Mesenteric fat pad (tissue), 1 donor: Measurements from ENCODE around the gene CPA2. TPM values are rescaled to one million over a fixed set of nuclear protein-coding genes. Genes with fewer than 3 reads are reported as not detected.

Source experiments
- DNase-seq: peaks from one replicate; pipeline ENCODE4 v3.0.0-alpha.2; 2020; ENCODE audit warnings: low spot score
- total RNA-seq: library from RNA; stranded (reverse); fragmentation: NEBNext Ultra II Directional; extraction: Animal tissue kit (Norgen Biotek cat#: 25700); gene quantifications from one replicate; pipeline ENCODE4 v1.2.1, GENCODE V29; 2021
- donor health status: DM: yes; HTN: yes; CAD: no.

Gene CPA2
- total RNA-seq, 1 donor from 2014 or later: 2.2 TPM

DNA sequence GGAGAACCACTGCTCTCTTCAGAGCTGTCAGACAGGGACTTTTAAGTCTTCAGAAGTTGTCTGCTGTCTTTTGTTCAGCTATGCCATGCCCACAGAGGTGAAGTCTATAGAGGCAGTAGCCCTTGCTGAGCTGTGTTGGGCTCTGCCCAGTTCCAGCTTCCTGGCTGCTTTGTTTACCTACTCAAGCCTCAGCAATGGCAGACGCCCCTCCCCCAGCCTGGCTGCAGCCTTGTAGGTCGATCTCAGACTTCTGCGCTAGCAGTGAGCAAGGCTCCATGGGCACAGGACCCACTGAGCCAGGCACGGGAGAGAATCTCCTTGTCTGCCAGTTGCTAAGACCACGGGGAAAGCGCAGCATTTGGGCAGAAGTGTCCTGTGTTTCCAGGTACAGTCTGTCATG is 12.1 kb upstream of the CPA2 start:
- DNase-seq: no peak

DNA sequence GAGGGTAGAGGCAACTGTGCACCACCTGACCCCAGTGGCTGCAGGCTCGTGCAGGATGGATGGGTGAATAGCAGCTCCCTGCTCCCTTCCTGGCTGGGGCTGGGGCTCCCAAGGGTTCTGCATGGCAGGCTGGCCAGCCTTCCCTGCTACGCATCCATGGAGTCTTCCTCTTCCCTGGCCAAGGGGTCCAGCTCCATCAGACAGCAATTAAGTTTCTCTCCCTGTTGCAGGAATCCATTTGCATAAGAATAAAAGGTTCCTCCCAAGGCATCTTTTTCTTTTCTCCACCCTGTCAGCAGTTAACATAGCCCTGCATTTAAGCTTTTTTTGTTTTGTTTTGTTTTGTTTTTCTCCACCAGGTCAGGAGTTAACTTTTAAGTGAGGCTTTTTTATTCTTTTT is 10.0 kb upstream of the CPA2 start:
- no peak for DNase-seq

DNA sequence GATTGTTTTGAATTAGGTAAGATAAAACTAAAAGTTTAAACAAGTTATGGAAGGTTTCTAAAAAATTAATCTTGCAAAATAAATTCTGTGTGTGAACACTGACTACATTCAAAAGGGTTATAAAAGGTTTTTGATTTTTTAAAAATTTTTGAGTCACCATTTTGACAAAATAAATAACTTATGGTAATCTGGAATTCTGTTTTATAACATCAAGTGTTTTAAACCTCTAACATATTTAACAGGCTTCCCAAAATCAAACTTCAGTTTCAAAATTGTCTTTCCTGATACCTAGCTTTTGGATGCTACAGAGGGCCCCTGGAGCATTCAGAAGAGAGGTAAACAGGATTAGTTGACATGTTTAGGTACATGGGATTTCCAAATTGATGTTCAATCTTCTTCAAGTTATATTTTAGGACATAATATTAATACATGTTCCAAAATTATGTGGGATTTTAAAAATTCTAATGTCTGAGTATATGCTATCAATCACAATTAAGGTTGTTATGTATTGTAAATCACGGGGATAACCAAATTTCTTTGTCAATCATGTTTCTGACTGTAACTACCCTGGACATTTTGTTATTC is 8.1 kb upstream of the CPA2 start:
- DNase-seq: no peak

DNA sequence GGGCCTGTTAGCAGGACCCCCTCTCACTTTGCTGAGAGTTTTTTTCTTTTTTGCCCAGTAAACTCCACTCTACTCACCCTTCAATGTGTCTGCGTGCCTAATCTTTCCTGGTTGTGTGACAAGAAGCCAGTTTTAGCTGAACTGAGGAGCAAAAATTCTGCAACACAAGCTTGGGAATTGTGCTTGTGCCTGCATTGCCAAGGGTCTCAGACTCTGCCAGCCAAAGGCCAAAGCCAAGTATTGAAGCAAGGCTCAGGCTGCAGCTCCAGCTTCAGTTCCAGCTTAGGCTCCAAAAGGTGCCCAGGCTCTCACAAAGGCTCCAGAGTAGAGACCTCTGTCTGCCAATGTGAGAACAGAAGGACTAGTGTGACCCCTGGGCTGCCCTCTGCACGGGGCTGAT is 4.2 kb upstream of the CPA2 start:
- no peak for DNase-seq

DNA sequence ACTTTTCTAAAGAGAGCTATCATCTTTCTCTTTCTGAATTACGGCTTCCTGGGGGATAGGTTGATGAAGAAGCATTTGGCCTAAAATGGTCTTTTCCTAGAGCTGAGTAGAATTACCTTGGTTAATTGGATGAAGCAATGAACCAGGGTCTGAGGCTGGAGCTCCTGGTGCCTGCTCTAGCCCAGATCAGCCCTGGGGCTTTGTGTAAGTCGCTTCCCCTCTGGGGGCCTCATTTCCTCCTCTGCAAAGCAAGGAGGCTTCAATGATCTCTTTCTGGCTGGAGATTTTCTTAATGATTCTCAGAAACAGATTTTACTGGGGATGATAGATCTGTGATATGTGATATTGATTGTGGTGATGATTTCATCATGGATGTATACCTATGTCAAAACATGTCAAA is 3.5 kb upstream of the CPA2 start:
- DNase-seq: no peak

DNA sequence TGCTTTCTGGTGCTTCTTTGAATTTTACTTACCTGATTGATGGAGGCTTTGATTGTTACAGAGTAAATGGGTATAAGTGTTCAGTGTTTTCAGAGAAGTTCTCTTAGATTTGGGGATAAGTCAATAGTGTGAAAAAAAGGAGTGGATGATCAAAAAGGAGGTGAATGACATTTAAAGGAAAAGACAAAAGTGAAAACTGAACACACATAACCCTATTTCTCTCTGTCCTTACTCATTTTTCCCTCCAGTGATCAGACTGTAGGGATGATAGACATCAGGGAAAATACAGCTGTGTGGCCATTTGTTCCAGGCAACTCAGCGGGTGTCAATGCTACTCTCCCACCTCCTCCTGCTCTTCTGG is 278 bp downstream of the CPA2 start:
- no peak for DNase-seq

DNA sequence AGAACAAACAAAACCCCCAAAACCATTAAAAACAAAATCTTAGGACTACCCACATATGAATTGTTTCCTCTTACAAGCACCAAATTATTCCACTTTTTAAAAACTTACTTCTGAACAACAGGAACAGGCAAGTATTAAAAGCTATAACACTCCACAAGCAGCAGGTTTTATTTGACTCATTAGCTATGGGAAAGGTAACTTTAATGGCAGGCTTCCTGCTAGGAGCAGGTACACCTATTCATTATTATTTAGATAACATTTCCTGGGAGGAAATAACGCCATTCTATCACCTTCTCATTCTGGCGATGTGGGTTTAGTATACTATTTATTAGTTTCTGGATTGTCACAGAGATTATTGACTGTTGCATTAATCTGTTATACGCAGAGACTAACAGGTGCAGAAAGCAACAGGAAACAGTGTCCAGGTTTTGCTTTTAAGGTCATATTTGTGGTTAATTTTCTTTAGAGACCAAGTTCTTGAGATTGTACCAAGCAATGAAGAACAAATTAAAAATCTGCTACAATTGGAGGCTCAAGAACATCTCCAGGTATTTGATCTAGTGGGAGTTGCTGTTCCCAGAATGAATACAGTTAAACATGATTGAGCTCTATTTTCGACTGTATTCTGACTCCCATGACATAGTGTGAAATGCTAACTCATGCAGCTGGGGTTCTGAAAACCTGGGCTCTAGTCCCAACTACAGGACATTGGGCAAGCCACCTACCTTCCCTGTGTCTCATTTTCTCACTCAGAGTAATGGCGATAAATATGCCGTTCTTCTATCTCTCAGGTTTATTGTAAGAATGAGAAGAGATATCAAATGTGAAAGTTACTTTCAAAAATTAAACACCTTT is 2.0 kb downstream of the CPA2 start:
- no peak for DNase-seq

DNA sequence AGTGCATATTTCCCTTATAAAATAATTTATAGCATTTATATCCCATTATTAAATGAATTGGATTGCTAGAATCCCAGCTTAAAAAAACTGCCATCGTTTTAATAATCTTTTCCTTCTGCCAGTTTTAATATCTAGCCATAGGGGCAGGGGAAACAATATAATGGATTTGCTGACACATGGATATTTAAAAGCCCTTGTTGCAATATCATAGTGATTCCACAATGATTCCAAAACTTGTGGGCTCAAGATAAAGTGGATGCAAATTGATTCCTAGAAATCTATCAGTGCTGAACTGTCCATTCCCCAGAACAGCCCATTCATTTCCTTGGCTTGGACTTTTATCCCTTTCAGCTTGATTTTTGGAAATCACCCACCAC is 2.6 kb downstream of the CPA2 start:
- no peak for DNase-seq

DNA sequence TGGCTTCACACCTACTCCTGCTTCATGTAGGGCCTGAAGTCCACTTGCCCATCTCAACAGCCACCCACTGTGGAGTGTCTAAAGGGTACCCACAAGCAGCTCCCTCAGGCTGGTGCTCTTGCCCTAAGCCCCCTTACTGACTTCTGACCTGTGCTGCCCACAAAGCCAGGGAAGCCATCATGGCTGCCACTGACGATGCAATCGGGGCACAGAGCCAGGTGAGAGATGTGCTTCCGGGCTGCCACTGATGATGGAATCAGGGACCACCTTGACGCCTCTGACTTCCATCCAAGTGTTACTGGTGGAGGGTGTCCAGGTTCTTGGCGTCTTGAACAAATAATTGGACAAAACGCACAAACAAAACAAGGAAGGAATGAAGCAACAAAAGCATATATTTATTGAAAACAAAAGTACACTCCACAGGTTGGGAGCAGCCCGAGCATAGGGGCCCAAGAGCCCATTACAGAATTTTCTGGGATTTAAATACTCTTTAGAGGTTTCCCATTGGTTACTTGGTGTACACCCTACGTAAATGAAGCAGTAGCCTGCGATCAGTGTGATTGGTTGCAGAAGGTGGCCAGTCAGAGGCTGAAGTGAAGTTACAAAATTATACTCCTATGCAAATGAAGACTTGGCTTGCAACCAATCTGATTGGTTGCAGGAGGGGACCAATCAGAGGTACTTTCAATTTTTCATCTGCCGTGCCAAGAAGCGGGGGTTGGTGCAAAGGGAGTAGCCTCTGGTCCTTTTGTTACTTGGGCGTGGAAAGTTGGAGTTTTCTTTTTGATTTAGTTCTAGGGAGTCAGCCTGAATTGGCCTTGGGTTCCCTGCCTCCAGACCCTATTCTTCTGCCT is 4.5 kb downstream of the CPA2 start:
- DNase-seq: no peak

DNA sequence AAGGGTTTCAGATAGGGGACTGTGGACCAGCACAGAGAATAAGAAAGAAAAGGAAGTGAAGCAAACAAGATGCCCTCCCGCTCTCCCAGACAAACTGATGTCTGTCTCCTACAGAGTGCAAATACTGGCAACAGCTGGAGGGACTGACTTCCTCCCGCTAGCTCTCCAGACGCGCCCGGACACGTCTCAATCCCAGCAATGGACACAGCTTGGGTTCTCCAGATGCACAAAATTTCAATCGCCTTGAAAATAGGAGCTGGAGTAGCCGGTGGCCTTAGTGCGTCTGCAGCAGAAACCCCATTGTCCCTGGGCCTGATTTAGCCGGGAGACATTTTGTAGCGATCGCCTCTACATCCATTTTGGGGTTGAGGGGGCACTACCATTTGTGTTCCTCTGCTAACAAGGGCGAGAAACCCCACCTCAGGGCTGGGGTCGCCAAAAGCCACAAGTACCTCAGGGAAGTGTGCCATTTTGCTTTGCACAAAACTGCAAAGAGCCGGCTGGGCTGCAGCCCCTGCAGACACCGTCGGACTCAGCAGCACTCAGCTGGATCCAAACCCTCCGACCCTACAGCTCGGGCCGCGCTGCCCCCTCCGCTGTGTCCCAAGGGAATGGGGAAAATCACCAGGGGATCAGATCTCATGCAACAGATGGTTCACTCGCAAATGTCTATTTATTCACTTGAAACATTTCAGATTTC is 5.9 kb downstream of the CPA2 start:
- DNase-seq: no peak

DNA sequence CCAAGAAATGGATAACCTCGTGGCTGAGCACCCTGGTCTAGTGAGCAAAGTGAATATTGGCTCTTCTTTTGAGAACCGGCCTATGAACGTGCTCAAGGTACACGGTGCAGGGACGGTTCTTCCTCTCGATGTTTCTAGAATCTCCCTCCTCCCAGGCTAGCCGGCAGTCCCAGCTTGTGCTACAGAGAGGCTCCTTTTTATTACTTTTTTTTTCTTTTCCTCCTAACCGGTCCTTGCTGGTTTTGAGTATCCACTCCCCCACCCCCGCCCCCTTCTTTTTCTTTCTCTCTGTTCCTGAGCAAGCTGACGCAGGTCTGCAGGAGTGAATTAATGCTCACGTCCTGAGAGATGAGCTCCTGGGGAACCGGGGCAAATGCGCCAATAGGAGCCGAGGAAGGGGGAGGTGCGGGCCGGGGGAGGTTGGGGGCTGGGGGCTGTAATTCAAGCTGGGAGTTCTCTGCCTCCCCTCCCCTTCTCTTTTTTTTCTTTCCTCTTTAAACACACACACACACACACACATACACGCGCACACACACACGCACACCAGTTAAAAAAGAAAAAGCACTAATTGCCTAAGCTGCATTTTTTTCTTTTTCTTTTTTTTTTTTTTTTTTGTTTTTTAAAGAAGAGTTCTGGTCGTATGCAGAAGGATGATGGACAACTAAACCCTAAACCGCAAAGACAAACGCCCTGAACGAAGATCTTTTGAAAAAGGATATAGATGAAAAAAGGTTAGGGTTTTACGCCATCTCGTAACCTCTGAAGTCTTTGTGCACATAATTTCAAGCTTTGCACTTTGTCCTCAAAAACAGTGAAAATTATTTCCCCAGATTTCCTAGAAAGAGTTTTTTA is 6.6 kb downstream of the CPA2 start:
- no peak for DNase-seq

DNA sequence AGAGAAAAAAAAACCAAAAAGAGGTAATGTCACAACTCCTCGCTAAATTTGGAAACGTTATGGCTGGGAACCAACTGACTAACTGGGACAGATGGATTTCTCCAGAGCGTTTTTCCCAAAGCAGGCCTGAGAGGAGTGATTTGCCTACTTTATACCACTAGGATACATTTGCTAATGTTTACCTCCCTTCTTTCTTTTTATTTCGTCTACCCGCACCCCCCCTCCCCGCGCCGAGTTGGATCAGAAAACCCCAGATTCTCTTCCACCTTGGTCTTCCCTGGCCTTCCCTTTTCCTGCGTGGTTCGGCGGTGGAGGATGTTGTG is 7.2 kb downstream of the CPA2 start:
- DNase-seq: no peak

DNA sequence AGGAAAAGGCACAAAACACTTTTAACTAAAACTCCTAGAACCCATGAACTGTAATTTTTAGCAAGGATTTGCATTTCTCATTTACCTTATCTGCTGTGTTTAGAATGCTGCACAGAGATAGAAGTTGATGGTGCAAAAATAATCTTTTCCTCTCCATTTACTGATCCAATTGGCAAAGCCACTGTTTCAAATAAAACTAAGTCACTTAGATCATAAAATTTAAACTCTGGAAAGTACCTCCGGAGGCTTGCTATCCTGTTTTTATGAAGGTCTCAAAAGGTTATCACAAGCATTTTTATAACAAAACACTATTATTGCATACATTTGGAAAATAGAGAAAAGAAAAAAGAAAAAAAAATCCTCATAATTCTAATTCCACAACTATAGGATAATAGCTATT is 7.6 kb downstream of the CPA2 start:
- no peak for DNase-seq

DNA sequence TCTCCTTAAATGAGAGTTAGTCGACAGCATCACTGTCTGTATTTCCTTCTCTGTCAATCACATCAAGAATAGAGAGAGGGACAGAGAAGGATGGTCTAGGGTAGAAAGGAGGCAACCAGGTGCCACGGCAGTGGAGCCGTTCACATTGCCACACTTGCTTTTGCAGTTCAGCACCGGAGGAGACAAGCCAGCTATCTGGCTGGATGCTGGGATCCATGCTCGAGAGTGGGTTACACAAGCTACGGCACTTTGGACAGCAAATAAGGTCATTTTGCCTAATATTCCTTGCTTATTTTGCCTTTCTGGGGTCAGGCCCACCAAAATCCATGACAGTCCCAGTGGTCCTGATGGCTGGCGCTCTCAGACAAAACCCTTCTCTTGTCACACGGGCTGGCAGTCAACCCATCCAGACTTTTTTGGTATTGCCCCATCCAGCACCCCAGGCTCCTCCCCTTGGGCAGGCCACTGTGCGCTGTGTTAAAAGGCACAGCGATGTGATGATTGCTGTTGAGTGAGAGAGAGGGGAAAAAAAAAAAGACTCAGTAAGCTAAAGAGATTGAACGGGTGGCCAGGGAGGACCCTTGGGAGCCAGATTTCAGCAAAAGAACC is 8.4 kb downstream of the CPA2 start:
- no peak for DNase-seq

DNA sequence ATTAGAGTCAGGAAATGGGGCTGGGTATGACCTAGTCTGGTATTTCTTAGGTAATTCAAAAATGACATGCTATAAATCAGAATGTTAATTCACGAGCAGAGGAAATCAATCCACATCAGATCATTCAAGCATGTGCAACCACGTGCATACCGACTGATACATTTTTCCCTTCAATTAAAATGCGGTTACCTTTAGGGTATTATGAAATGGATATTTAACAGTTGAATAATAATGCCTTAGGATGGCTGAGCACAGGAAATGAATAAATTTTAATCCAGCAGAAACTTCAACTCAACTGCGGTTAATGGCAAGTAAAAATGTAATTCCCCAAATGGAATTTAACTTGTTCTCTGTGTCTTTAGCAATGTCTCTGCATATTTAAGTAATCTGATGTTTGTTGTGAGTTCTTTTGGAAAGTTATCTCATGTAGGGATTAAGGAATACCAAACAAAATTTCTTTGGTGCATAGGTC is 9.2 kb downstream of the CPA2 start:
- DNase-seq: no peak

DNA sequence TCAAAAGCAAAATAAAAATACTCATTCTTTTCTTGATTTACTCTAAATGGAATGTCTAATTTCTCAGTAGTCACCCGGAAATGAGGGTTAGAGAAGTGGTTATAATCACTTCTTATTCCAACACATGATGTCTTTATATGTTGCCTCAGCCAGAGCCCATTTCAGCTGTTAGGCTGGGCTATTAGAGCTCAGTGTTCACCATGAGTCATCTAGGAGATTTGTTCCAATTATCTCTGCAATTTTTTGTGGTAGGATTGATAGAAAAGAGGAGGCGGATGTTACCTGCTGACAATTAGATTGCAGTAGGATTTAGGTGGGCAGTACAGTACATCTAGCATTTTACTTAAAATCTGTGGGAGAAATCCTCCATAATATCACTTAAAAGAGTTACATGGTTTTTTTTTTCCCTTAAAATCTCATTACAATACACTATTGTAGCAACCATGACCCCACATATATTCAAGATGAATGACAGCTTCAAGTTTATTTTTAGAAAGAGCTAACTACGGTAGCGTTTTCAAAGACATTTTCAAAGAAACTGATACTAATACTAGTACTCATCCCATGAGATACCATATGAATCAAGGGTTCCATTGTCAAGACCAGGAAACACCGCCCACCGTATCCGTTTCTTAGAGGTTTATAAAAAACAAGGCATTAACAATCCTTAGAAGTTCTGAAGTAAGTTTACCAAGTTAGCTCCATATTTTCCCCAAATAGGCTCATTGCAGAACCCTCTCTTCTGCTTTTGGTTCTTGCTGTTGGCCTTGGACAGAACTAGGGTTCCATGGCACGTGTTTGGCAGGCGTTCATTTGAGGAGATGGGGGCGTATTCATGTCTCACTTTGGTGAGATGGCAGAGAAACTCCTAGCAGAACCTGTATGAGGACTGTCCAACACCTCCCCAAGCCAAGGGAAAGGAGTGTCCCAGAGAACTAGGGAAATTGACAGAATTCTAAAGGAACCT is 10.4 kb downstream of the CPA2 start:
- no peak for DNase-seq

DNA sequence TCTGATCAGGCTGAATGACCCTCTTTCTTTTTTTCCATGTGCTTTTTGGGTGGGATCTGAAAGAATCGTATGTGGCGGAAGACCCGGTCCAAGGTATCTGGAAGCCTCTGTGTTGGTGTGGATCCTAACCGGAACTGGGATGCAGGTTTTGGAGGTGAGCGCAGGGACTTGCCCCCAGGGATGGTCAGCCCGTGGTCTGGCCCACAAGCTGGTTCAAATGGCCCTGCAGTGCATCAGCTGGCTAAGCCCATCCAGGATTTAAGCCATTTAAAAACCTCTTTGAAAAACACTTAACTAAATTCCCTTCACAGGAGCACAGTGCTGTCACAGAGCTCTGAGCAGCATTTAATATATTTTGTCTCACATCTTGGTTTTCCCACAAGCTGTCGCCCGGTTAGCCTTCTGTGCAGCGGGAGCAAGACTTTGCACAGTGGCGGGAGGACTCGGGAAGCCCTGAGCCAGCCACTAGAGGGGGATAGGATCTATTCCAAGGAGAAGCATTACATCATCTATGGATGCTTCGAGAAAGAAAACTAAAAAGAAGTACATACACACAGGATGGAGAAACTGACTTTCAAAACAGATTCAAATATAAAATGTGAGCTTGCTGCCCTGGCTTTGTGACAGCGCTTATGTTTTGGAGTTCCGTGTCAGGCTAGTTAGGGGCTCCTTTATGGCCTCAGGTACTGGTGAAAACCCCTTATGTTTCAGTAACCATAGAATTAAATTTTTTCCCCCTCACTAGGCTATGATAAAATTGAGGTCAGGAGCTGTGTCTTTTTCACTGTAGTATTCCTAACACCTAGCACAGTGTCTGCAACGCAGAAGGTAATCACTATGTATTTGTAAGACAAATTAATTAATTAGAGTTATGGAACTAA is 11.3 kb downstream of the CPA2 start:
- DNase-seq: no peak

DNA sequence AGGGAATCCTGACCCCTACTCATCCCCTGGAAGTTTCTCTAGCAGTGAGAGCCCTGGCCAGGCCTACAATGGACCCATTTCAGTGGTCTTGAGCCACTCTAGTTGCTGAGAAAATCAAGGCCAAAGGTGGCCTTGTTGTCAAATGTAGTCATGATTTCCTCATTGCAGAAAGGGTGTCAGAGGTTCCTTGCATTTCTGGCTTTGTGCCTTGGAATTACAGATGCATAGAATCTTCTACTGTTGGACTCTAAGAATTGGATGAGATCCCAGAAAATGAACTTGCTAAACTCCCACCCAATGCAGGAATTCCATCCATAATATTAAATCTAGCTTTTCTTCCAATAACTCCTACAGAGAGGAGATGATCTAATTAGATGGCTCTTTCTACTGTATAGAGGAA is 12.2 kb downstream of the CPA2 start:
- DNase-seq: no peak
